Retinal pigment epithelial cell (primary cell): ENCODE measurements around the gene ZNF782.

Source experiments
- DNase-seq: peaks from one replicate; pipeline ENCODE4 v3.0.0-alpha.2; 2010; ENCODE audit warnings: low read depth
- H3K4me3 ChIP-seq: 2 replicates; pipeline ENCODE4 v1.5.1; 2011; ENCODE audit warnings: mild to moderate bottlenecking, low read length, control low read depth, moderate library complexity
- TF ChIP-seq, protein P1 (sequence below): conservative IDR thresholded peaks from 2 replicates; pipeline ENCODE4 v1.5.1; 2011; ENCODE audit warnings: low read depth, low read length, control low read depth, inconsistent platforms

The ZNF782 gene

DNA sequence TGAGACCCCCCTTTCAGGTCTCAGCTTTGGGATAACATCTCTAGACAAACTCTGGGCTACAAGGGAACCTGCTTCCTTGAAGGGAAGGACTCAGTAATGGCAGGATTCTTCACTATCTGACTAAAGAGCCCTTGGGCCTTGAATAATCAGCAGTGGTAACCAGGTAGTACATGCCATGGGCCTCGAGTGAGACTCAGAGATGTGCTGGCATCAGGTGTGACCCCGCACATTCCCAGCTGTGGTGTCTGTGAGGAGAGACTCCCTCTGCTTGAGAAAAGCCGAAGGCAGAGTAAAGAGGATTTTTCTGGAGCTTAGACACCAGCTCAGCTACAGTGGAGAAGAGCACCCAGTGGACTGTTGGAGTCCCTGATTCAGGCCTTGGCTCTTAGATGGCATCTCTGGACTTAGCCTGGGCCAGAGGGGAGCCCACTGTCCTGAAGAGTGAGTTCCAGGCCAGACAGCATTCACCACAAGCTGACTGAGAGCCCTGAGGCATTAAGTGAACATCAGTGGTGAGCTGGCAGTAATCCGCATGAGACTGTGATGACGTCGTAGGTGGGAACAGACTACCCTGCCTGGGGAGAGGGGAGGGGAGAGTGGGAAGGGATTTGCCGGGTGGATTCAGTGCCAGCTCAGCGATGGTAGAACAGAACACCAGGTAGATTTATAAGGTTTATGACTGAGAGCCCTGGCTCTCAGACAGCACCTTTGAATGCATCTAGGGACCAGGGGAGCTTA, 5.3 kb upstream of the ZNF782 start:
- TF ChIP-seq, protein P1, sequence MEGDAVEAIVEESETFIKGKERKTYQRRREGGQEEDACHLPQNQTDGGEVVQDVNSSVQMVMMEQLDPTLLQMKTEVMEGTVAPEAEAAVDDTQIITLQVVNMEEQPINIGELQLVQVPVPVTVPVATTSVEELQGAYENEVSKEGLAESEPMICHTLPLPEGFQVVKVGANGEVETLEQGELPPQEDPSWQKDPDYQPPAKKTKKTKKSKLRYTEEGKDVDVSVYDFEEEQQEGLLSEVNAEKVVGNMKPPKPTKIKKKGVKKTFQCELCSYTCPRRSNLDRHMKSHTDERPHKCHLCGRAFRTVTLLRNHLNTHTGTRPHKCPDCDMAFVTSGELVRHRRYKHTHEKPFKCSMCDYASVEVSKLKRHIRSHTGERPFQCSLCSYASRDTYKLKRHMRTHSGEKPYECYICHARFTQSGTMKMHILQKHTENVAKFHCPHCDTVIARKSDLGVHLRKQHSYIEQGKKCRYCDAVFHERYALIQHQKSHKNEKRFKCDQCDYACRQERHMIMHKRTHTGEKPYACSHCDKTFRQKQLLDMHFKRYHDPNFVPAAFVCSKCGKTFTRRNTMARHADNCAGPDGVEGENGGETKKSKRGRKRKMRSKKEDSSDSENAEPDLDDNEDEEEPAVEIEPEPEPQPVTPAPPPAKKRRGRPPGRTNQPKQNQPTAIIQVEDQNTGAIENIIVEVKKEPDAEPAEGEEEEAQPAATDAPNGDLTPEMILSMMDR: no peak
- DNase-seq: peak; percentile 99
- H3K4me3 ChIP-seq: no peak overlapping the region

DNA sequence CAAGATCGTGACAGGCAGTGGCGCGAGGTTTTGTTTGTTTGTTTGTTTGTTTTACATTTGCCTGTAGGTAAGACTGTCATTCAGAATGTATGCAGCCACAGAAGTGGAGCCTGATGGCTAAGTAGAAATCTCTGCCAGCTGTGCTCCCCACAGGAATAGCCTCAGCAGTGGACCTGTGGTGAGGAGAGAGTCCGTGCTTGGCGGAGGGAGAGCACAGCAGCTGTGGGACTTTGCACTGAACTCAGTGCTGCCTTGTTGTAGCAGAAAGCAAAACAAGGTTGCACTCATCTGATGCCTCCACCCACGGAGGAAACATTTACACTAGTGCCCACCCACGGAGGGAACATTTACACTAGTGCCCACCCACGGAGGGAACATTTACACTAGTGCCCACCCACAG, 4.4 kb upstream of the ZNF782 start:
- DNase-seq: no peak
- H3K4me3 ChIP-seq: no peak overlapping the region
- TF ChIP-seq, protein P1: no peak

DNA sequence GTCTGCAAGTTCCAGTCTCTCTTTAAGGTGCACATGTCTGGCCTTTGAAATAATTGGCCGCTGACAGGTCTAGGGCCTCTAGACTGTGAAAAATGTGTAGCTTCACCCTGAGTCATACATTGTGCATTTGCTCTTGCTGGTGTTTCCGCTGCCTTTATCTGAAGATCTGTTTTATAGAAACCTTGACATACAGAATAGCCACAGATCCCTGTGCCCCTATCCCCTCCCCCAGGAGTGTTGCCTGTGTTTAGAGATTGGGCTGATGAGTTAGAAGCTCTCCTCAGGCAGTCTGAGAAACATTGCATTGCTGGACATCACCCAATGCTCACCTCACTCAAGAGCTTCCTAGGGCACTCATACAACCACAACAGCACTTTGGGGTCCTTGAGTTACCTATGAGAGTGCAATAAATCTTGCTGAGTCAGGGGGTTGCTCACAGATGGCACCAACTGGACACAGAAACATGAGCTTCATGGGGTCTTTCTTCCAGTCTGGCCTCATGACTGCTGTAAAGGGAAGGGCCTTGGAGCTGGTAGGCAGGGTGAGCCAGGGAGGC, 3.8 kb upstream of the ZNF782 start:
- TF ChIP-seq, protein P1: no peak
- peak; percentile 84 for DNase-seq
- no peak overlapping the region for H3K4me3 ChIP-seq

DNA sequence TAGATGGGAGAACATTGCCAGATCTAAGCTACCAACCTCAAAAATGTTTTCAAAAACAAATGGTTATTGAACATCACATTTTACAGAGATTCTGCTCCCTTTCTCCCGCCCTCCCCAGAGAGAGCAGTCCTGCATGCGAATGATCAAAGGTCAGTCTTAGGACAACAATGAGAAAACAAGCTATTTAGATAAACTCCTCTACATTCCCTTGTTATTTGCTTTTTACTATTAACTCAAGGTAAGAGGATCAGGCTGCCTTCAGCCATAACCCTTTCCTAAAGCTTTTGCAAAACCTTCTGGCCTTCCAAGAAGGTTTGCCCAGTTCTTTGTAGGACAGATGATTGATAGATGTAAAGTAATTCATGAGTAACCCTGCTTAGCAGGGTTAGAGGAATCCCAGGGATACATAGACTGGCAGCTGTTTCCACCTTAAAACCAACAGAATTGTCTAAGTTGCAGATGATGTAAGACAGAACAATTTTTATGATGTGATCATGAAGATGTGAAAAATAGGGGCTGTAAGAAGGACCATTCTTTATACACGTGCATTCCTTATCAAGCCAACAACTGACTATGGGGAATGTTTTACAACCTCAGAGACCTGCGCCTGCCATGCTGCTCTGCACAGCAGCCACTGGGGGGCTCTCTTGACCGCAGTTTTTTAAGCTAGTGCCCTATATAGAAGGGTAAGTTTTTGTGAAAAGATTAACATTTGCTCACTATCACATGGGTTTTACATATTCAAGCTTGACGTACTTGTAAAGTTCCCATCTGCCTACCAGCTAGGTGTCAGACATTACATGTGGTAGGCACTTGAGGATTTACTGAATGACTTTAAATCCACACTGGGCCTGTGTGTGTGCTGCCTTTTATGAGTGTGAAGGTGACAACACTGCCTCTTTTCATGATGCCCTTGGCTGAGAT, 2.3 kb upstream of the ZNF782 start:
- H3K4me3 ChIP-seq: no peak overlapping the region
- TF ChIP-seq, protein P1: peak; percentile 97
- peak; percentile 80 for DNase-seq

DNA sequence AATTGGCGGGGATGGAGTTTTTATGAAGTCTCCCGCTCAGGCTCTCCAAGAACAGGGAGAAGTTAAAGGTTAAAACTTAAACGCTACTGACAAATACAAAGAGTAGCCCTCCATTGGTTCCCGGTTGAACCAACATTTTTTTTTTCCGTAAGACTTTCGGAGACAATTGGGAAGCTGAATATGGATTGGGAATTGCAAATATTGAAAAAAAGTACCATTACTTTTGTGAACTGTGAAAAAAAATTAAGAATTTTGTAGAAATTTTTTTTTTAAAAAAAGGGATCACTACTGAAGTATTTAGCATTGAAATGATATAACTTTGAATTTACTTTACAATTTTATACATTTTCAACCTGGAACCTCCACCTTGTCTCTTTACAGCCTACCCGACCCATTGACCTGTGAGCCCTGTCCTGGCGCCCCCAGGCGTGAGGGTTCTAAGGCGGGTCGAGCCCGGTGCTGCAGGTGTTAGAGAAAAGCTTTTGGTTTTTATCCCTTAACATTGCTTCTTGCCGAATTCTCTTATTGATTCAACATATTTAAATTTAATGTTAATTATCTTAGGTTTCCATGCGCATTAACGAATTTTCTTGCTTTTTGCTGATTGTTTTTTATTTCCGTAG, 448 bp upstream of the ZNF782 start:
- peak overlapping the region; percentile 87 for H3K4me3 ChIP-seq
- TF ChIP-seq, protein P1: no peak
- no peak for DNase-seq

DNA sequence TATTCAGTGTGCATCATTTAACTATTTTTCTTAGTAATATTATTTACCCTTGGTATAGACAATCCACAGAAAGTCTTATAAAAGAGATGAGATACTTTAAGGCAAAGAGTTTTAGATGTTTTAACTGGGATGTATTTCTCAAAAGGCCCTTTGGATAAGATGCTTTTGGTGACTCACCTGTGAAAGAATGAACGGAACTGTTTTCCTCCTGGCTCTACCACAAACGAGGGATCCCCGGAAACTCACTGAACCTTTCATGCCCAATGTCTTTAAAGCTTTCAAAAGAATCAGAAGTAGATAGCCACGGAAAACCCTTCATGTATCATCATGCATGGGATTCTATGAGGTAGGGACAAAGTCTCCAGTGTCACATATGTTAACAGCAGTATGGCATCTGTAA, 1.6 kb downstream of the ZNF782 start:
- no peak for DNase-seq
- TF ChIP-seq, protein P1: no peak
- H3K4me3 ChIP-seq: no peak overlapping the region
